Gastrocnemius medialis (tissue), 4 donors: ENCODE measurements around the gene TAS2R30. TPM values are rescaled to one million over a fixed set of nuclear protein-coding genes. Genes with fewer than 3 reads are reported as not detected.

Experiments used
- ATAC-seq, 2 donors: fragments of 150-250 bp; one replicate each; pipeline ENCODE4 v1.9.1; 2016
- DNase-seq, 2 donors: peaks; one replicate each; pipeline ENCODE4 v3.0.0-alpha.2; 2019
- H3K27ac ChIP-seq, 4 donors: fragments of 200-600 bp; sonication (generic); 1 replicate in 1 of 4; 2 replicates in 3 of 4; pipeline ENCODE4 v1.5.1; 2016 to 2018; ENCODE audit warnings: mild to moderate bottlenecking in 2 of 4, moderate library complexity in 1 of 4
- H3K27me3 ChIP-seq, 3 donors: fragments of 200-600 bp; sonication (generic) in 2 of 3; 1 replicate in 1 of 3; 2 replicates in 2 of 3; pipeline versions ENCODE4 v1.5.1 to v1.6.0; 2016 to 2019; ENCODE audit warnings: mild to moderate bottlenecking in 1 of 3, moderate library complexity in 1 of 3
- H3K36me3 ChIP-seq, 2 donors: fragments of 200-600 bp; sonication (generic) in 1 of 2; one replicate each; pipeline ENCODE4 v1.5.1; 2017 to 2018
- H3K4me1 ChIP-seq, 2 donors: fragments of 200-600 bp; sonication (generic) in 1 of 2; one replicate each; pipeline ENCODE4 v1.5.1; 2016 to 2017; ENCODE audit warnings: mild to moderate bottlenecking in 2 of 2
- H3K4me3 ChIP-seq, 4 donors: fragments of 200-600 bp; sonication (generic) in 3 of 4; 1 replicate in 1 of 4; 2 replicates in 3 of 4; pipeline ENCODE4 v1.5.1; 2016 to 2019; ENCODE audit warnings: mild to moderate bottlenecking in 2 of 4
- H3K9me3 ChIP-seq, 3 donors: fragments of 200-600 bp; sonication (generic) in 2 of 3; 1 replicate in 1 of 3; 2 replicates in 2 of 3; pipeline ENCODE4 v1.5.1; 2016 to 2019
- CTCF ChIP-seq, 5 experiments: fragments of 450-650 bp in 3 of 5; fragments of 200-600 bp in 2 of 5; sonication (generic) in 2 of 5; IDR thresholded peaks in 4 of 5; conservative IDR thresholded peaks in 1 of 5; 1 replicate in 4 of 5; 2 replicates in 1 of 5; pipeline ENCODE4 v1.5.1; 2016 to 2019; ENCODE audit warnings: antibody characterized with exemption in 5 of 5, mild to moderate bottlenecking in 3 of 5, moderate library complexity in 3 of 5
- POLR2A ChIP-seq, 2 donors: fragments of 450-650 bp; IDR thresholded peaks; one replicate each; pipeline ENCODE4 v1.6.1; 2017; ENCODE audit warnings: antibody characterized with exemption in 2 of 2, mild to moderate bottlenecking in 2 of 2, moderate library complexity in 2 of 2
- in situ Hi-C, 4 donors: fragments of 200-750 bp; cut with MboI; loops; one replicate each; pipeline versions ENCODE4 v1.15.0 to v1.8.0; 2017; ENCODE audit warnings: low sequenced_read_pairs in 4 of 4
- intact Hi-C: fragments of 100-400 bp; cut with DNase I; formaldehyde crosslinking; loops from one replicate; pipeline ENCODE4 v1.15.1; 2023; ENCODE audit warnings: low total_unique reads
- total RNA-seq, 4 donors: library from RNA; depleted of rRNA; stranded (reverse); fragments of >200 nt; gene quantifications; one replicate each; pipeline versions ENCODE4 v1.1.0 to v1.2.3, GENCODE V29; 2016

TAS2R30 gene
- total RNA-seq: 1 to 10 TPM in 1 of 4 donors, under 1 TPM in 2, not detected in 1; 0.29 to 2.1 (median 0.34) TPM

GRCh38 chr12:11134305-11134704 lies at the start of gene TAS2R30:
TSS of gene TAS2R30 (minus strand) at chr12:11134644. CDS start at chr12:11134244, 400 bp downstream.
- in situ Hi-C loops: no loop called here
- ATAC-seq: no peak
- Histone ChIP-seq H3K27ac (no peak within 1 kb of the TSS), H3K36me3 (no peaks in the 10 kb centered on the region), H3K4me1 (peaks cover 11 to 20% of the 10 kb centered on the region in 2 donors), H3K27me3 (no peaks in the 10 kb centered on the region), H3K9me3 (no peaks in the 10 kb centered on the region), H3K4me3 (no peak within 1 kb of the TSS)
- DNase-seq: no peak
- intact Hi-C loops: no loop called here
- no peak for TF ChIP-seq POLR2A (IDR thresholded peaks at IDR 0.05)
- TF ChIP-seq CTCF (IDR thresholded peaks at IDR 0.05 in 4 of 5, conservative IDR thresholded peaks at IDR 0.05 in 1 of 5): no peak

GRCh38 chr12:11183011-11183410 lies 48.6 kb upstream of the TAS2R30 start:
- no peak for ATAC-seq
- Histone ChIP-seq H3K4me3 (no peak overlapping the region), H3K36me3 (no peaks in the 10 kb centered on the region), H3K27ac (no peak overlapping the region), H3K9me3 (no peaks in the 10 kb centered on the region), H3K27me3 (no peaks in the 10 kb centered on the region), H3K4me1 (no peaks in the 10 kb centered on the region)
- no peak for TF ChIP-seq POLR2A (IDR thresholded peaks at IDR 0.05)
- TF ChIP-seq CTCF (IDR thresholded peaks at IDR 0.05 in 4 of 5, conservative IDR thresholded peaks at IDR 0.05 in 1 of 5): no peak
- DNase-seq: no peak
- intact Hi-C loops: no loop called here
- in situ Hi-C loops: loop anchor here in 1 of 4 donors (25.0 kb wide), 1 partner anchor 571 kb away; the partner anchor contains the start of gene MAGOHB

GRCh38 chr12:11182529-11182928 lies 48.1 kb upstream of the TAS2R30 start:
- intact Hi-C loops (no loop called here), in situ Hi-C loops (loop anchor here in 1 of 4 donors (25.0 kb wide), 1 partner anchor 570 kb away; the partner anchor contains the start of gene MAGOHB)
- DNase-seq: no peak
- H3K9me3 ChIP-seq: no peaks in the 10 kb centered on the region
- no peak for ATAC-seq
- no peaks in the 10 kb centered on the region for H3K36me3 ChIP-seq
- no peaks in the 10 kb centered on the region for H3K27me3 ChIP-seq
- H3K4me1 ChIP-seq: no peaks in the 10 kb centered on the region
- no peak overlapping the region for H3K27ac ChIP-seq
- TF ChIP-seq CTCF (IDR thresholded peaks at IDR 0.05 in 4 of 5, conservative IDR thresholded peaks at IDR 0.05 in 1 of 5): no peak
- H3K4me3 ChIP-seq: no peak overlapping the region

- no peak for ATAC-seq
- intact Hi-C loops (loop anchor here (10.0 kb wide), 1 partner anchor 477 kb away; no protein-coding TSS in a partner anchor), in situ Hi-C loops (loop anchor here in 1 of 4 donors (25.0 kb wide), 1 partner anchor 566 kb away; the partner anchor contains the start of gene MAGOHB)
- H3K4me3 ChIP-seq: no peak overlapping the region
- no peaks in the 10 kb centered on the region for H3K36me3 ChIP-seq
- TF ChIP-seq POLR2A (IDR thresholded peaks at IDR 0.05): no peak
- DNase-seq: no peak
- H3K9me3 ChIP-seq: no peaks in the 10 kb centered on the region
- no peak overlapping the region for H3K27ac ChIP-seq
- H3K27me3 ChIP-seq: no peaks in the 10 kb centered on the region
- no peaks in the 10 kb centered on the region for H3K4me1 ChIP-seq
Measured at GRCh38 chr12:11178250-11178649, 43.8 kb upstream of the TAS2R30 start.

GRCh38 chr12:11174022-11174421 lies 39.6 kb upstream of the TAS2R30 start:
- H3K36me3 ChIP-seq: no peaks in the 10 kb centered on the region
- in situ Hi-C loops: no loop called here
- intact Hi-C loops: loop anchor here (10.0 kb wide), 1 partner anchor 481 kb away; no protein-coding TSS in a partner anchor

More at GRCh38 chr12:11174022-11174421, 39.6 kb upstream of the TAS2R30 start:
- Histone ChIP-seq H3K27me3 (peaks cover 0 to 2% (median 0%) of the 10 kb centered on the region in 3 donors), H3K27ac (no peak overlapping the region), H3K4me1 (peaks cover 27 to 28% of the 10 kb centered on the region in 2 donors), H3K9me3 (no peaks in the 10 kb centered on the region), H3K4me3 (no peak overlapping the region)
- no peak for DNase-seq
- no peak for ATAC-seq
- TF ChIP-seq CTCF (IDR thresholded peaks at IDR 0.05 in 4 of 5, conservative IDR thresholded peaks at IDR 0.05 in 1 of 5): no peak
- TF ChIP-seq POLR2A (IDR thresholded peaks at IDR 0.05): no peak
